Measurements from ENCODE around the gene TSPAN6. TPM values are rescaled to one million over a fixed set of nuclear protein-coding genes. Genes with fewer than 3 reads are reported as not detected.

The TSPAN6 gene
- total RNA-seq, 4 donors from 2014 or later = 10.8 to 17.0 (median 14.8) TPM

DNA sequence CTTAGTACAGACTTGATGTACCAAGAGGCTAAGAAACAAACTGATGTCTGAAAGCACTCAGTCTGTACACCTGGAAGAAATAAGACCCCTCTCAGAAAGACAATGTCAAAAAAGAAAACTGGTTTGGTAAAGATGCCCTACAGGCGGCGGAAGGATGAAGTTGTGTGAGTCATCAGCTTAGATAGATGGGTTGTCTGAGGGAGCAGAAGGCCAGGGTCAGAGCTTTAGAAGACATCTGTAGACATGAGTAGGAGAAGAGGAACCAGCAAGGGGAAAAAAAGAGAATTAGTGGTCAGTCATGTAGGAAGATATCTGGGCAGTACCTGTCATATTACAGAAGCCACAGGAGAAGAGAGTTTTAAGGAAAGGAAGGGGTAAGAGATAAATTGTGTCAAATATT lies 15.7 kb upstream of the TSPAN6 start:
- no peak overlapping the region for H3K27ac ChIP-seq
- H3K36me3 ChIP-seq = no peaks in the 10 kb centered on the region
- no peaks in the 10 kb centered on the region for H3K27me3 ChIP-seq
- no peak overlapping the region for H3K4me3 ChIP-seq
- H3K9me3 ChIP-seq = no peaks in the 10 kb centered on the region
- 62% methylated on average over 2 of the region's 2 CpGs for WGBS
- peaks cover 16% of the 10 kb centered on the region for H3K4me1 ChIP-seq
- DNase-seq (ENCODE audit: low spot score in 2 of 2) = no peak
- TF ChIP-seq, protein P1, sequence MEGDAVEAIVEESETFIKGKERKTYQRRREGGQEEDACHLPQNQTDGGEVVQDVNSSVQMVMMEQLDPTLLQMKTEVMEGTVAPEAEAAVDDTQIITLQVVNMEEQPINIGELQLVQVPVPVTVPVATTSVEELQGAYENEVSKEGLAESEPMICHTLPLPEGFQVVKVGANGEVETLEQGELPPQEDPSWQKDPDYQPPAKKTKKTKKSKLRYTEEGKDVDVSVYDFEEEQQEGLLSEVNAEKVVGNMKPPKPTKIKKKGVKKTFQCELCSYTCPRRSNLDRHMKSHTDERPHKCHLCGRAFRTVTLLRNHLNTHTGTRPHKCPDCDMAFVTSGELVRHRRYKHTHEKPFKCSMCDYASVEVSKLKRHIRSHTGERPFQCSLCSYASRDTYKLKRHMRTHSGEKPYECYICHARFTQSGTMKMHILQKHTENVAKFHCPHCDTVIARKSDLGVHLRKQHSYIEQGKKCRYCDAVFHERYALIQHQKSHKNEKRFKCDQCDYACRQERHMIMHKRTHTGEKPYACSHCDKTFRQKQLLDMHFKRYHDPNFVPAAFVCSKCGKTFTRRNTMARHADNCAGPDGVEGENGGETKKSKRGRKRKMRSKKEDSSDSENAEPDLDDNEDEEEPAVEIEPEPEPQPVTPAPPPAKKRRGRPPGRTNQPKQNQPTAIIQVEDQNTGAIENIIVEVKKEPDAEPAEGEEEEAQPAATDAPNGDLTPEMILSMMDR (IDR thresholded peaks at IDR 0.05) = no peak
- TF ChIP-seq POLR2AphosphoS5 (IDR thresholded peaks at IDR 0.05) (no peak), POLR2A (IDR thresholded peaks at IDR 0.05) (no peak), EP300 (IDR thresholded peaks at IDR 0.05) (no peak)

DNA sequence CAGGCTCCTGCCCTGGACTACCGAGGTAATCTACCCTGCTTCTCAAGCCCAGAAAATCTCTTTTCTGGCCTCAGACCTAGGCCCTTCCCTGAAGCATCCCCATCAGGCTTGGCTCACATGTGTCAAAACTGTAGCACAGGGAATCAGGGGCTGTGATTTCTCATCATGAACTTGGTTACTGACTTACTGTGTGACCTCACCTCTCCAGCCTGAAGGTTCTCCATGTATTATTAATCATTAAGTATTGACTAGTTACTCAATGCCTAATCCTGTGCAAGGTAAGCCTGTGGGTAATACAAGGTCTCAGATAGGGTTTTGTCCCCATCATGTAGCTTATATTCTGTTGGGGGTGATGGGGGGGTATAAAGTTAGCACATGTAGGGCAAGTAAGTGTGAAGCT lies 14.2 kb upstream of the TSPAN6 start:
- no peak overlapping the region for H3K4me3 ChIP-seq
- H3K36me3 ChIP-seq = no peaks in the 10 kb centered on the region
- H3K27me3 ChIP-seq = no peaks in the 10 kb centered on the region
- WGBS = 100% methylated on average over 1 of the region's 1 CpG
- DNase-seq (ENCODE audit: low spot score in 2 of 2) = no peak
- TF ChIP-seq POLR2AphosphoS5 (IDR thresholded peaks at IDR 0.05) (no peak), POLR2A (IDR thresholded peaks at IDR 0.05) (no peak), EP300 (IDR thresholded peaks at IDR 0.05) (no peak)
- TF ChIP-seq, protein P1 (IDR thresholded peaks at IDR 0.05) = no peak
- H3K9me3 ChIP-seq = no peaks in the 10 kb centered on the region
- H3K27ac ChIP-seq = peak overlapping the region; percentile 83
- H3K4me1 ChIP-seq = peaks cover 16% of the 10 kb centered on the region

- peak; percentile 78 to 87 for DNase-seq (ENCODE audit: low spot score in 2 of 2)
- WGBS = 60% methylated on average over 12 of the region's 12 CpGs
- H3K27me3 ChIP-seq = no peaks in the 10 kb centered on the region
These were observed 13.1 kb upstream of the TSPAN6 start for GRCh38 chrX:100649550-100650356.

GRCh38 chrX:100648458-100649417 lies 12.1 kb upstream of the TSPAN6 start:
- DNase-seq (ENCODE audit: low spot score in 2 of 2) = no peak
- Histone ChIP-seq H3K36me3 (no peaks in the 10 kb centered on the region), H3K4me1 (peaks cover 16% of the 10 kb centered on the region), H3K27me3 (no peaks in the 10 kb centered on the region), H3K9me3 (no peaks in the 10 kb centered on the region), H3K4me3 (no peak overlapping the region), H3K27ac (peak overlapping the region; percentile 83)
- 58% methylated on average over 8 of the region's 8 CpGs for WGBS
- no peak for TF ChIP-seq POLR2A (IDR thresholded peaks at IDR 0.05)
- TF ChIP-seq, protein P1 (IDR thresholded peaks at IDR 0.05) = no peak
- no peak for TF ChIP-seq EP300 (IDR thresholded peaks at IDR 0.05)
- TF ChIP-seq POLR2AphosphoS5 (IDR thresholded peaks at IDR 0.05) = no peak

More at GRCh38 chrX:100649550-100650356, 13.1 kb upstream of the TSPAN6 start:
- Histone ChIP-seq H3K27ac (peak overlapping the region; percentile 83), H3K4me3 (no peak overlapping the region), H3K36me3 (no peaks in the 10 kb centered on the region), H3K9me3 (no peaks in the 10 kb centered on the region), H3K4me1 (peaks cover 16% of the 10 kb centered on the region)
- TF ChIP-seq EP300 (IDR thresholded peaks at IDR 0.05) (no peak), POLR2AphosphoS5 (IDR thresholded peaks at IDR 0.05) (no peak), POLR2A (IDR thresholded peaks at IDR 0.05) (peak in 1 of 2 donors; percentile 48)
- TF ChIP-seq, protein P1 (IDR thresholded peaks at IDR 0.05) = no peak

Data from suprapubic skin (tissue), 4 donors.